ENCODE data around the gene KCNAB3.

KCNAB3 gene

DNA sequence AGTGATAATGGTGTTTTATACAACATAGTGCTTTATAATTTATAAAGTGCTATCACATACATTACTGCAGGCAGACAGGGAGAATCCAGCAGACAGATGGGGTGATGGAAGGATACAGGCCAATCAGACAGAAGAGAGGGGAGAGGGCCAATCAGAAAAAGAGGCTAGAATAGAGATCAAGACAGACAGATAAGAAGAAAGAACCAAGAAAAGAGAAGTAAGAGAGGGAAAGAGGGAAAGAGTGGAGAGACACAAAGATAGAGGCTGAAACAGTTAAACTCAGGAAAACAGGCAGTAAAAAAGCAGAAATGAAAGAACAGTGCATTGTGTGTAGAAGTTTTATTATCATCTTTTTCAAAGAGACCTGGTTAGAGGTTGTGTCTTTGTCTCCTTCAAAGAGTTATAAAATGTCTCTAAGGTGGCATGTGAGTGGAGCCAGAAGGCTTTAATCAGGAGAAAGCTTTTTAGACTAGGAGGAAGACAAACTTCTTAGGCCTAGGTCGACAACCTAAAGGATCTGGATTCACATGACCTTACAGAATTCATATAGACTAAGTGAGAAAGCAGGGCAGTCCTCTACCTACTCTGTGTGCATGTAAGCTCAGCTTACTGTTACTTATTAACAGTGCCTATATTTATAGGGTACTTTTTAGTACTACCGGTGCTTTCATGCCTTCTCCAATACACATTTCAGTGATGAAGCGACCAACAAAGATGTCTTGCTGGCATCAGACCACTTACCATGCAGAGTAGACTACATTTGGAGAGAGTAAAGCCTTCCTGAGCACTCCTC, 49.4 kb downstream of the KCNAB3 start:
- H3K27me3 Mint-ChIP-seq, result no peaks in the 10 kb centered on the region
- H3K9me3 Mint-ChIP-seq, result no peaks in the 10 kb centered on the region
- H3K4me1 Mint-ChIP-seq, result no peaks in the 10 kb centered on the region
- H3K4me3 Mint-ChIP-seq, result no peak overlapping the region
- ATAC-seq (no peak), DNase-seq (no peak)
- H3K27ac Mint-ChIP-seq, result no peak overlapping the region

DNA sequence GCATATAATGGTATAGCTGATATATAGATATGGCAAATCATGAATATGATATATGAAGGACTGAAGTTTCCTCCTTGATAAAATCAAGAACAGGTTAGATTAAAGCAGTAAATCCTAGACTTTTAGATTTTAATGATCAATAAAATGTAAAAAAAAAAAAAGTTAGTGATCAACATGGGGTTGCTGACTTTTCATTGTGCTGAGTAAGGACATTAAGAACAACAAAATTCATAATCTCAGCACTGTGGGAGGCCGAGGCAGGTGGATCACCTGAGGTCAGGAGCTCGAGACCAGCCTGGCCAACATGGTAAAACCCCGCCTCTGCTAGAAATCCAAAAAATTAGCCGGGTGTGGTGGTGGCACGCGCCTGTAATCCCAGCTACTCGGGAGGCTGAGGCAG, 51.4 kb downstream of the KCNAB3 start:
- Mint-ChIP-seq H3K9me3 (no peaks in the 10 kb centered on the region), H3K4me3 (no peak overlapping the region), H3K4me1 (no peaks in the 10 kb centered on the region), H3K27ac (no peak overlapping the region), H3K27me3 (no peaks in the 10 kb centered on the region)
- DNase-seq (no peak), ATAC-seq (no peak)

DNA sequence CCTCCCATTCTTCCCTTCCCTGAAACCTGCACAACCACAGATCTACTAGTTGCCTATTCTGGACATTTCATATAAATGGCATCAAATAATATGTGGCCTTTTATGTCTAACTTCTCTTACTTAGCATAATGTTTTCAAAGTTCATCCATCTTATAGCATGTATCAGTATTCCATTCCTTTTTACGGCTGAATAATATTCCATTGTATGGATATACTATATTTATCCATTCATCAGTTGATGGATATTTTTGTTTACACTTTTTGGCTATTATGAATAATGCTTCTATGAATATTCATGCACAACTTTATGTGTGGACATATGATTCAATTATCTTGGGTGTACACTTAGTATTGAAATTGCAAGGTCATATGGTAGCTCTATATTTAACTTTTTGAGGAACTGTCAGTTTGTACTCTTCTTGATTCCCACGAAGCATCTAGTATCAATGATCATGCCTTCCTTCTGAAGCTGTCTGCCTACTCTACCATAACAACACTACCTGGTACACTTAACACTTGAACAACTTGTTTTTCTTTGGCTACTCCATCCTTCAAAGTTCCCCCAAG, 53.8 kb downstream of the KCNAB3 start:
- Mint-ChIP-seq H3K27me3 (no peaks in the 10 kb centered on the region), H3K9me3 (no peaks in the 10 kb centered on the region), H3K27ac (no peak overlapping the region), H3K4me3 (no peak overlapping the region), H3K4me1 (no peaks in the 10 kb centered on the region)
- DNase-seq (no peak), ATAC-seq (no peak)

DNA sequence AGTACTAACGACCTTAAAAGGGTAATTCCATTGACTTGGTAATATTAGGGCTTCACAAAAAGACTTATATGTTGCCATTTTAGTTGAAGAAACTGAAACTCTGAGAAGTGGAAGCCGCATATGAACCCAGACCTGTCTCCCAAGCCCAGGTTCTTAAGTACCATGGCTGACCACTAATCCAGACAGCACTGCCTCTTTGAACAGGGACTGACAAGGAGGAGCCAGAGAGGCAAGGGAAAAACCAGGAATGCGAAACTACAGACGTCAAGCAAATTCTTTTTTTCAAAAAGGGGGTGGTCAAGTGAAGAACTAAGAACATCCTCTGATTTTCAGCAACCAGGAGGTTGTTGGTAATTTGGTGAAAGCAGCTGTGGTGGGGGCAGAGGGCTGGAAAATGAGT, 56.6 kb downstream of the KCNAB3 start:
- DNase-seq, result no peak
- peaks cover 10% of the 10 kb centered on the region for H3K4me1 Mint-ChIP-seq
- no peak for ATAC-seq
- H3K27ac Mint-ChIP-seq, result peak overlapping the region in 1 of 2 donors; percentile 62
- no peak overlapping the region for H3K4me3 Mint-ChIP-seq
- no peaks in the 10 kb centered on the region for H3K27me3 Mint-ChIP-seq
- no peaks in the 10 kb centered on the region for H3K9me3 Mint-ChIP-seq

All from stimulated activated naive CD8-positive, alpha-beta T cell treated with anti-CD3 and anti-CD28 coated beads, Interleukin-15, amount 100 ng/mL, for 72 hours (primary cell).